GM21737 (cell line): ENCODE measurements around the gene YBX3.

Source experiments
- ATAC-seq: cut with Tn5 transposase; IDR thresholded peaks from one replicate; pipeline ENCODE4 v1.9.1; 2021; ENCODE audit warnings: mild to moderate bottlenecking, moderate library complexity; ENCODE audit not compliant: unreplicated experiment

Gene YBX3

DNA sequence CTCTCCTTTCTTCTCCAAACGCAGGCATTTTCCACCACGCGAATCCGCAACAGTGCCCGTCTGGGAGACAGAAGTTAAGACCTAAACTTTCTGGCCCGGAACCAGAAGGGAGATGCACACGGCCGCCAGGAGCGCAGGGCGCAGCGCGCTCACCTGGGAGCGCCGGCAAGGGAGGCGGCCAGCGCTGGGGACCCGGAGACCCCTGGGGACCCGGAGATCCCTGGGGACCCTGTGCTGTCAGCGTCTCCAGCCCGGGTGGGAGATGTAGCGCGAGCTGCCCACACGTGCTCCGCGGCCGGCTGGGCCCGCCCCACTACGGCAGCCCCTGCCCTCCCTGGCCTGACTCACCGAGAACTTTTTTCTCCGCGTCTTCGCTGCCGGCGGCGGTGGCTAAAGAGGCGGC is 620 bp downstream of the YBX3 start:
- peak; percentile 51 for ATAC-seq

DNA sequence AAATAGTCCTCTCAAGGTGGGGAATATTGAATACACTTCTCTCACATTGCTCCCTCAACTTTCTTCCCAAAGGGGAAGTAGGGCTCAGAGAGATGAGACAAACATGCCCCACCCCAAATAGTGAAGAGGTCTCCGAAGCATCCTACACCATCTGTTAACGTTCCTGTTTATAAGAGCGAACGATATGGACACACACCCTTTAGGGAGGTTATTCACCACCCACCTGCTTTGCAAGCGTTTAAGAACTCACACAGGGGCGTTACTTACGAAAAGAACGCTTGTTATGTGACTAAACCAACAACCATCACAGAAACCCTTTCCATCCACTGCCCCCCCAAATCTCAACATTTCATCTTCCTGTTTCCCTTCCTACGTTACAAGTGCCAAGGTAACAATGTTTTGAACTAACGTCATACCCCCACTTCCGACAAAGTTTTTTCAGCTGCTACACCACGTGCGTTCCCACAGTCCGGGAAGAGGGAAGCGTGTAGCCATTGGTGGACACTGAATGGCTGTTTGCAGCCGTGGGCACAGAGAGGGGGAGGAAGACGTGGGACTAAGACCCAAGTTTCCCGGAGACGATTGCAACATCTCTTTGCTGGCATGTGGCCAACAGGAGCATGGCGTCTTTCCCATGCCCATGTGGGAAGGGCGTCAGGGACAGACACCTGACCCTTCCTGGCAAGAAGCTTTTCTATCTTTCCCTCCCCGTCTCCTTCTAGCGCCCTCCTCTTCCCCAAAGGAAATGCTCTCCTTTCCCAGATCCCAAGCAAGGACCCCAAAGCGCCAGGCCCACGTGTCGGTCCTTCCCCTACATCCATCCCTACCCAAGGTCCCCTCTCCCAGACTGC is 1.2 kb downstream of the YBX3 start:
- peak; percentile 31 for ATAC-seq

DNA sequence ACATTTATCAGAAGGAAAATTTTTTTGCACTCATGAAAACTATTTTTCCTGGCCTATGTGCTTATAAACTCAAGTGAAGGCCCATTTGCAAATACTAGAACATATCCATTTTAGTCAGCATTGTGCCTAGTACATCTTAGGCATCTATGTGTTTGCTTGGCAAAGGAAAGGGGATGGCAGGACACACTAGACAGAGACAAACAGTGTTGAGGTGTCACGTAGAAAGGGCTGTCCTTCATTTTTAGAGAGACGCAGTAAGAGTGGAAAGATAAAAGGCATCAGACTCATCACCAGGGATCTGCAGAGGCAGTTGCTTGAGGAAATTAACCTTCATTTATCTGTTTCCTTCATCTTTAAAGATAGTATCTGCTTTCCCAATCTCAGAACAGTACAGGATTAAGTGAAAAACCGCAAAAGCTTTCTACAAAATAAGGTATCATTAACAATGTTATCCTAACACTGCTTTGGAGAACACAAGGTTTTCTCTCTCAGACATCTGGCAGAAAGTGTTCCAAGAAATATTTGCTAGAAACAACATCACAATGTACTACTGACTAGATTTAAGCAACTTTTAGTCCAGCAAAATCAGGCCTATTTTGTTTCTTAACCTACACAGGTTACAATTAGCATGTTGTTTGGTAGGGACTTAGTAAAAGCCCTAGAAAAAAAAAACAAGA is 2.0 kb downstream of the YBX3 start:
- ATAC-seq = no peak

DNA sequence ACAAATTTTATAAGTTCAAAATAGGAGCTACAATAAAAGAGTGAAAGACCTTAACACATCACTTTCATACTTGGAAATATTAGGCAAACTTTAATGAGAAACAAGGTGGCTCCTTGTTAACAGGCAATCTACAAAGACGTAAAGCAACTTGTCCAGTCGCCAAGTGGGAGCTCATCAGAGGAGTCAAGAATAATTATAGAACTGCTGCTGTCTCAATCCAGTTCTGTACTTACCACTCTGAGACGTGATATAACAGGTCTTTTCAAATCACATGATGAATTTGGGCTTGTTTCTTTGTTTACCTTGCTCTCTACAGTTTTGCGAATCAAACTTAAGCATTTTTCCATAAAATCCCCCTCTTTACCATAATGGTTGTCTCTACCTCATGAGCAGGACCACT is 3.6 kb downstream of the YBX3 start:
- ATAC-seq = no peak

DNA sequence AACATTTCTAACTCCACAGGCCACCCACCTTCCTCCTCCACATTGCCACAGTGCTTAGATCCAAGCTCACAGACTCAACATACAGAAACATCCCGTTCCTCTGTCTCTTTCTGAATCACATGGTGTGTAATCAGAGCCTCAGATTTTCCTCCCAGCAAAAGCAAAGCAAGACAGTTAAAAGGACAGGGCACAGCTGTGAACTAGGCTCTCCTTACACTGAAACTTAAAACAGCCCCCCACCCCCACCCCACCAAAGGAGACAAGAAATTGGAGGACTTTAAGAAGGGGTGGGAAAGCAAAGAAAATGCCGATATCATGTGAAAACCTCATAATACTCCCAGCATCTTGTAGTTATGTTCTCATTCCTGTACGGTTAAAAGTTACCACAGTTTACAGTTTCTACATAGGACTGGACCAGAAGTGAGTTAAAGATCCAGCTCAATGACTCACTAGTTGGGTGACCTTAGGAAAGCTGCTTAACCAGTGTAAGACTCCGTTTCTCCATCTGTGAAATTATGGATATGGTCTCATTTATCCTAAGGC is 4.8 kb downstream of the YBX3 start:
- ATAC-seq = no peak

- ATAC-seq = no peak
Observed at GRCh38 chr12:10717410-10717809, 5.7 kb downstream of the YBX3 start.

DNA sequence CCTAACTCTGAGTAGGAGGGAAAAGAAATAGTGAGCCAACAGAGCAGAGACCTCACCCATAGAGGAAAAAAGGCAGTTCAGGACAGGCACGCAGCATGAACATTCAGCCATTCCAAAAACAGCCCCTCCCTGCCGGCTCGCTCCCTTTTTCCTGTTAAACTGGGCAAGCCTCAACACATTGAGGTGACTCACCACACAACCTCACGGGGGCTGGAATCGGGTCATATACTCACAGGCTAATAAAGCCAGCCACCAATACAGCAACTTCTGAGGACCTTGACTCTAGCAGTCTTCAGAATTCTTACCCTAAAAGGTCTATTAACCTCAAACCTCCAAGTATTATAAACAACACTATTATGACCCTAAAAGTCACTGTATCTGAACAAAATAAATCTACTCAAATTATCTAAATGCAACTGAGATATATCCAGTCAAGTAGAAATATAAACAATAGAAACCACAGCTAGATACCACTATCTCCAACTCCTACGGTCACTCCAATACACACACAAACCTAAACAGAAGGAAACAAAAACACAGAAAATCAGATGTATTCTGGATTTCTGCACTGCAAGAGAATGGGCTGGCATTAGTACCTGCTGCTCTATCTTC is 6.3 kb downstream of the YBX3 start:
- ATAC-seq = no peak

DNA sequence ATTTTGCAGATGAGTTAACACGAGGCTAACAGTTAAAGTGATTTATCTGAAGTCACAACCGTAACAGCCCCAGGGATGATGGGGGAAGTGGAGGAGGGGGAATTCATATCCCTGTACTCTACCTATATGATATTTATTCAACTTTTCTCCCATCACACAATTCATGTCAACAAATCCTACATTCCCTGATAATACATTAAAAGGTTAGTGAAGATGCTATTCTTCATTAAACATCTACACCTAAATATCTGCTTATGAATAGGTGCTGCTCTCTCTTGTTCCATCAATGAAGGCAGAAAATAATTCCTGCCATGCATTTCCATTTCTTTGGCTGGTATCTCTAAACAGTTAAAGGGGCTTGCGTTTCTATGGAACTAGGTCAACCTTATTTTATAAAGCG is 6.8 kb downstream of the YBX3 start:
- ATAC-seq = no peak

DNA sequence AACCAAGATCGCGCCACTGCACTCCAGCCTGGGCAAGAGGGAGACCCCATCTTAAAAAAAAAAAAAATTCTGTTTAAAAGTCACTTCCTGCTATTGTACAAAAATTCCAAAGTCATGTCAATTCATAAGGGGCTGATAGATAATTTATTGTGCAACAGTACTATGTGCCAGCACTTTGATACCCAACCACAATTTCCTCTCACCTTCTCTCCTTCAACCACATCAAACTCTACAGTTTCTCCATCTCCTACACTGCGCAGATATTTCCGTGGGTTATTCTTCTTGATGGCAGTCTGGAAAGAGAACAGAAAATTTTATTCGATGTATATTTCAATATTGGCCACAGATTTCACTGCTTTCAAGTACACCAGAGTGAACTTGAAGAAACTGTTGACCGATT is 7.6 kb downstream of the YBX3 start:
- ATAC-seq = no peak

DNA sequence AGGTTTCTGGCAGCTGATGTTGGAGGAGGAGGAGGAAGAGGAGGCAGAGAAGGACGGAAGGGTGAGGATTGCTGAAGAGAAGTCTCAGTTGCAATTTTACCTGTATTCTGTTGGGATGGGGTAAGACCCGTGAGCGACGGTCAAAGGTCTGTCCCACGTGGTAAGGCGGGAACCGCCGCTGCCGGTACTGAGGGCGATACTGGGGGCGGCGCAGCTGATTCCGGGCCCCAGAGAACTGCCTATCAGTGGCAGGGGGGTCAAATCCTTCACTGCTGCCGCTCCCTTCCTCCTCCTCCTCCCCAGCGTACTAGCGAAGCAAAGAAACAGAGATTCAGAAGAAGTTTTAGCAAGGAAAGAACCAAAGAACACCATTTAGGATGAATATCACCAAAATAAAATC is 13.3 kb downstream of the YBX3 start:
- ATAC-seq = no peak

DNA sequence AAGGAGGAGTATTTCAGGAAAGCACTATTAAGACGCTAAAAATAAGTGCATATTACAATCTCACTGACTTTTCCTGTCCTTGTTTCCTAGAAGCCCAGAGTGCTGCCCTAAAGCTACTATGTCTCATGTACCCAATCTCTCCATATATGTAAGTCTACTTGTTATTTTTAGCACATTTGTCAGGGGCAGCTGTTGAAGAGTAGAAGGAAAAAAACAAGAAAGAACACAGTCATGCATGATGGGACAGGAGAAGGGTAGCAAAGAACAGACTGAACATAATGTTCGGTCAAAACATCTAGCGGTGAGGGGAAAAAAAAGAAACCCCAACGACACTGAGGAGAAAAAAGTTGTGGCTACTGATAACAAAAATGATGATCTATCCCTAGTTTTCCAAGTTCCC is 14.3 kb downstream of the YBX3 start:
- no peak for ATAC-seq

DNA sequence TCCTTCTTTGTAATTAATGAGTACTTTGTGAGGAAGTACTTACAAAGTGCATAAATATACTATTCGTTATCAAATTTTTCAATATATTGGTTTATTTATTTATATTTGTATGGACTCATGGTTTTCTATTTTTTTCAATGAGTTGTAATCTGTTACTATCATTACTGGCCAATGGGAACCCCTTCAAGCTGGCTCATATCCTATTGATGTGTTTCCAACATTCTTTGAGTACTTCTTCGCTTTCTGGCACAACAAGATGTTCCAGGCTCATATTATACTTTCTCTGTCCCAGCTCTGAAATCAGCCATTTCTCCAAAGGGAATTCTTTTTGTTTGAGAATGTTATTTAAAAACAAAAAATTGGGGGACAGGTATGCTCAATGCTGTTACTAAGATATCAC is 17.5 kb downstream of the YBX3 start:
- no peak for ATAC-seq

- ATAC-seq = no peak
Observed at GRCh38 chr12:10701843-10702242, 21.3 kb downstream of the YBX3 start.

DNA sequence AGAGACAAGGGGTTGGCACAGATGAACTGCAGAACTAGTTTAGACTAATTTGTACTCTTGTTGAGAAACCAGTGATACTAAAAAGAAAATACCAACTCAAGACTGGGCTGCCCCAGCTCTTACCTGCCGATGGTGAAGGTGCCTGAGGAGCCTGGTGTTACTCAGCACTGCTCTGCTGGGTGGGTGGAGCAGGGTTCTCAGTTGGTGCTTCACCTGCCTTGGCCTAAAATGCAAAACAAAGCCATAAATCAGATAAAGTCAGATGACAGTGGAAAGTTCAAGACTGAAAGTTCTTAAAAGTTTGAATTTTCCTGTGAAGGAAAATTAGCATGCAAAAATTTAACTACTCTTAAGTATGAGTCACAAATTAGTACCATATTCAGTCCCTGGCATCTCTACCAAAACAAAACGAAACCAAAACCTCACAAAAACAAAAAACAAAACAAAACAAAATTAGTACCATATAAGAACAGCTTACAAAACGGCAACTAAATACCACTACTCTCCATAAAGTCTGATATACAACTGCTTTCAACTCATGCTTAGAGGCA is 21.9 kb downstream of the YBX3 start:
- no peak for ATAC-seq

DNA sequence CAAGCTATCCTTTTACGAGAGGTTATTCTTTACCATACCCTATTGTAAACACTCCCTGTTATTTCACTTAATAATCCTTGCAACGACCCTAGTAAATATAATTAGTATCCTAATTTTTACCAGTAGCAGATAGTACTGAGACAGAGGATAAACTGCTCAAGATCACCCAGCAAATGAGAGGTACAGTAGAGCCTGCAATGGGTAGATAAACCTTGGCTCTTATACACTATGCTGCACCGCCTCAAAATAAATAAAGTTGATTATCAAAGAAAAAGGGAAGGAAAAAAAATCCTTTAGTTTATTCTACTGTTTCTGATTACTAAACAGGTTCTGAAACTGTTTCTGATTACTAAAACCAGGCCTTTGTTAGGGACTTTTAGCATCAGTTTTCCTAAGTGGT is 22.5 kb downstream of the YBX3 start:
- no peak for ATAC-seq

- ATAC-seq = no peak
Observed at GRCh38 chr12:10697862-10698261, 25.3 kb downstream of the YBX3 start.

DNA sequence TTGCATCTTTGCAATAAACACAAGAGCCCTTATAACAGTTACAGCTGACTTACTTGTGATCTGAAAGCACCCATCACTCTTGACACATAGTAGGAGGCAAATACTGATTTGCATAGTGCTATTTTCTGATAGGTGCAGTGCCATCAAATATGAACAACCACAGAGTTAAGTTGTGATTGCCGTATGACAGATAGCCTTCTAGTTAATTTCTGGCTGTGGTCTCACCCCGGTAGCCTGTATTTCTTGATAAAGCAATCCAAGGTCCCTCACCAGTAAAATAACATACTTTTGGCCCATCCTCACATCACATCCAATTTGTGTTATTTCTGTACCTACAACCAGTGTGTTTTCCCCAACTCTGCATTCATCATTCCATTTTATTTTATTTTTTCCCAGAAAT is 26.0 kb downstream of the YBX3 start:
- ATAC-seq = no peak

GRCh38 chr12:10690906-10691305 is 32.2 kb downstream of the YBX3 start:
- no peak for ATAC-seq

- ATAC-seq = no peak
Observed at GRCh38 chr12:10689146-10689545, 34.0 kb downstream of the YBX3 start.

DNA sequence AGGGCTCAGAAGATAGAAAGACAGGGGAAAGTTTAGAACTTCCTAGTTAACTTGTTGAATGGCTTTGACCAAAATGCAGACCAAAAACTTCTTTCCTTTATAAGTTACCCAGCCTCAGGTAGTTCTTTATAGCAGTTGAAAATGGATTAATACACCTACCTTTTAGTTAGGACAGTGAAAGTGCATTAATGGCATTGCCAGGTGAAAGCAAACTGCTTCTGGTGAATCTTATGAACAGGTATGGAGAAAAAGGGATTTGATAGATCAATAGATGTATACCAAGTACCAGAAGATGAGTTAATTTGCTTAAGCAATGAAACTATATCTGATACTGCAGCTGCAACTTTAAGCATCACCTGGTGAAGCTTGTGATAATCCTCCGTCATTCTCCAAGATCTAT is 35.1 kb downstream of the YBX3 start:
- no peak for ATAC-seq

DNA sequence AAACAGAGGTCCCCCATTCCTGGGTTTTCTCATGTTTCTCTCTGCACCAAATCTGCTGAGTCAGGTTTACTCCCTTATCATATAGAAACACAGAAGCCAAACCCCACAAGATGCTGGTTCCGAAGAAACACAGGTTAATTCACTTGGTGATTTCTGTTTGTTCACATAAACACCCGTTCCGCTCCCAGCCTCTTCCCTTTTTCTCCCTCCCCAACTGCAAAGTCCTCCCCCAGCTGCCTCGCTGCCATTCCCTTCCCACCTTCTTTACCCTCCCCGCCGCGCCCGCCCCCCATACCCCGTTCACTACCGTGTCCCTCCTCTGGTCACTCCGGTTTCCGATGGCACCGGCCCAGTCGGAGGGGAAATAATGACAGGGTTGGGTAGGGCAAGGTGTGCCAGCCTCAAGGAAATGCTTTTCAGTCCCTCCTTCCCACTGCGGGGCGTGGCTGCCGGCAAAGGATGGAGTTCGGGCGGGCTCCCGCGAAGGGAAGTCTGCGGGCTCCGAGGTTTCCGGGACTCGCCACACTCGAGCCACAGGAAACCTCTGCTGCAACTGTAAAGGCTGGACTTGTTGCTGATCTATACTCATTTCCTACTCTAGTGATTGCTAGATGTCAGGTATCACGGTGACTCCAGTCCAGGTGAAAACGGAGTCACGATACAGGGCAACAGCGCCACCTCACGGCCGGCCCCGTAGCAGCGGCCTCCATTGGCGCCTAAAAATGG is 49.3 kb downstream of the YBX3 start, which contains the start of gene STYK1:
STYK1 (minus strand) TSS at position 394 of the 726 bp plus-strand sequence. CDS start 39,434 bp downstream, outside the sequence.
- no peak for ATAC-seq
